SK-MEL-5 (cell line): Measurements from ENCODE around the gene CHCHD4. TPM values are rescaled to one million over a fixed set of nuclear protein-coding genes. Genes with fewer than 3 reads are reported as not detected.

ENCODE experiments used
- DNase-seq: peaks from one replicate; pipeline ENCODE4 v3.0.0-alpha.2; 2016; ENCODE audit warnings: low read depth, low spot score
- in situ Hi-C: cut with HindIII; loops from 2 replicates; pipeline ENCODE4 v1.10.0; 2016; ENCODE audit warnings: low sequenced_read_pairs, high pct_unique_total_duplicates, low pct_unique_long_range_greater_than_20kb
- total RNA-seq: library from RNA; depleted of rRNA; stranded (reverse); fragments of >200 nt; shearing (Covaris generic); gene quantifications from 2 replicates; pipeline ENCODE4 v1.2.3, GENCODE V29; 2014

The CHCHD4 gene
- total RNA-seq, 1 experiment from 2014 or later = 41.0 TPM

GRCh38 chr3:14152233-14152962 is 27.7 kb upstream of the CHCHD4 start:
- DNase-seq = peak; percentile 28
- in situ Hi-C loops = no loop called here

GRCh38 chr3:14151471-14152083 is 26.9 kb upstream of the CHCHD4 start:
- in situ Hi-C loops = no loop called here
- DNase-seq = no peak

GRCh38 chr3:14150491-14151230 is 26.0 kb upstream of the CHCHD4 start:
- in situ Hi-C loops = no loop called here
- DNase-seq = no peak

- in situ Hi-C loops = no loop called here
- no peak for DNase-seq
These were observed 25.4 kb upstream of the CHCHD4 start for GRCh38 chr3:14150078-14150477.

- in situ Hi-C loops = no loop called here
- DNase-seq = peak; percentile 27
These were observed 23.6 kb upstream of the CHCHD4 start for GRCh38 chr3:14148041-14148985.

GRCh38 chr3:14147617-14148016 is 22.9 kb upstream of the CHCHD4 start:
- in situ Hi-C loops = no loop called here
- no peak for DNase-seq

GRCh38 chr3:14147066-14147435 is 22.4 kb upstream of the CHCHD4 start:
- DNase-seq = no peak
- in situ Hi-C loops = no loop called here

- in situ Hi-C loops = no loop called here
- DNase-seq = no peak
These were observed 21.9 kb upstream of the CHCHD4 start for GRCh38 chr3:14146381-14147065.

- DNase-seq = no peak
- in situ Hi-C loops = no loop called here
These were observed 21.2 kb upstream of the CHCHD4 start for GRCh38 chr3:14145670-14146380.

GRCh38 chr3:14145236-14145635 is 20.6 kb upstream of the CHCHD4 start:
- in situ Hi-C loops = no loop called here
- no peak for DNase-seq

- in situ Hi-C loops = no loop called here
- DNase-seq = peak; percentile 87
These were observed 19.9 kb upstream of the CHCHD4 start for GRCh38 chr3:14144423-14145075.

GRCh38 chr3:14143271-14144225 is 18.9 kb upstream of the CHCHD4 start:
- in situ Hi-C loops = no loop called here
- DNase-seq = peak; percentile 53

- DNase-seq = no peak
- in situ Hi-C loops = no loop called here
These were observed 18.0 kb upstream of the CHCHD4 start for GRCh38 chr3:14142567-14143270.

- no peak for DNase-seq
- in situ Hi-C loops = no loop called here
These were observed 17.1 kb upstream of the CHCHD4 start for GRCh38 chr3:14141602-14142341.
